Right kidney (tissue), 9 donors: ENCODE data around the gene MYRIP.
"Not testable (repeated sequence)": the region's sequence is repeated elsewhere in the genome, so short reads cannot be mapped to it uniquely, and the experiment has no call there.

Source experiments
- DNase-seq: peaks from one replicate; pipeline ENCODE4 v3.0.0-alpha.2; 2016
- long read RNA-seq, 8 donors: transcript quantifications; one replicate each; lab custom pipeline, GENCODE V29; 2026

The MYRIP gene
- long read RNA-seq, donor 1, partial matches to known transcripts, result 0 of 16 reads
- long read RNA-seq, donor 1, other reads (novel, unspliced or antisense), result 16 of 16 reads
- long read RNA-seq, donor 2, result 0 reads
- long read RNA-seq, donor 3, result 0 reads
- long read RNA-seq, donor 4, result 0 reads
- long read RNA-seq, donor 5, result 0 reads
- long read RNA-seq, donor 6, result 0 reads
- long read RNA-seq, donor 7, result 0 reads
- long read RNA-seq, donor 8, result 0 reads

DNA sequence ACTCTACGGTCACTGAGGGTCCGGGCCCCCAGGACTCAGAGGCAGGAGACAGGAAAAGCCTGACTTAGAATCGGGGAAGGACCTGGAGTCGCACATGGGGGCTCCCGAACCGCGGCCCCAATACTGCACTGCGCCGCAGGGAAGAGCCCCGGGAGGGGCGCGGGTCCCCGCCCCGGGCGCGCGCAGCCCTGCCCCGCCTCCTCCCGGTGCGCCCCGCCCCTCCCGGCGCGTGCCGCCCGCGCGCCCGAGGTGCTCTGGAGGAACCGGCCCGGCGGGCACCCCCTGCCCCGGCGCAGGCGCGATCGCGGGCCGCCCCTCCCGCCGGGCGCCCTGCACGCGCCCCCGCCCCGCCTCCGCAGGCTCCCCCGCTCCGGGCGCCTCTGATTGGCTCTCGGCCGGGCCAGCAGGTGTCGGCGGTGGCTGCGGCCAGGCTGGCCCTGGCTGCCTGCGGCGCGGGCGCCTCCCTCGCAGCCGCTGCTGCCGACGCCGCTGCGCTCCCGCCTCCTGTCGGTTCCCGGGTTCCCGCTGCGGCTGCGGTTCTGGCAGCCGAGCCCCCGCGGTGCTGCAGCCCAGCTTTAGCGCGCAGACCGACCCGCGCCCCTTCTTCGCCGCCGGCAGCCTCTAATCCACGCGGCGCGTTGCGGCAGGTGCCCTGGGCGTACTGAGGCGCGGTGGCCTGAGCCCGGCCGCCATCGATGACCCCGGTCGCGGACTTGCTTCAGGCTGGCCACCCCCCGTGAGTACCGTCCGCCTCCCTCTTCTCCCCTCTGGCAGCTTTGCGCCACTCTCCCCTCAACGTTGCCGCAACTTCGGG is at the start of gene MYRIP:
MYRIP (plus strand) TSS at position 429 of the 814 bp plus-strand sequence. CDS start 91,208 bp downstream, outside the sequence.
- DNase-seq, result peak; percentile 77

DNA sequence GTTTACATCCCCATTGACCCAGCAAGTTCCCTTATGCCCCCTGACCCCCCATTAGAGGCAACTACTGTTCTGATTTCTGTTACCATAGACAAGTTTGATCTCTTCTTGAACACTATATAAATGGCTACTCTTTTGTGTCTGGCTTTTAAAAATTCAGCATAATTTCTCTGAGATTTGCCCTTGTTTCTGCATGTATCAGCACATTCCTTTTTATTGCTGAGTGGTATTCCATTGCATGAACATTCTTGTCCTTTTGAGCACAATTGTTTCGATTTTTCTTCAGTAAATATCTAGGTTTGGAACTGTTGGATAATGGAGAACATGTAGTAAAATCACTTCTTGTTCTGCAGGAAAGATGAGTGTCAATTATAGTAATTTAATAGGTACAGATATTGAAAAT is 49.1 kb upstream of the MYRIP start:
- DNase-seq, result no peak

DNA sequence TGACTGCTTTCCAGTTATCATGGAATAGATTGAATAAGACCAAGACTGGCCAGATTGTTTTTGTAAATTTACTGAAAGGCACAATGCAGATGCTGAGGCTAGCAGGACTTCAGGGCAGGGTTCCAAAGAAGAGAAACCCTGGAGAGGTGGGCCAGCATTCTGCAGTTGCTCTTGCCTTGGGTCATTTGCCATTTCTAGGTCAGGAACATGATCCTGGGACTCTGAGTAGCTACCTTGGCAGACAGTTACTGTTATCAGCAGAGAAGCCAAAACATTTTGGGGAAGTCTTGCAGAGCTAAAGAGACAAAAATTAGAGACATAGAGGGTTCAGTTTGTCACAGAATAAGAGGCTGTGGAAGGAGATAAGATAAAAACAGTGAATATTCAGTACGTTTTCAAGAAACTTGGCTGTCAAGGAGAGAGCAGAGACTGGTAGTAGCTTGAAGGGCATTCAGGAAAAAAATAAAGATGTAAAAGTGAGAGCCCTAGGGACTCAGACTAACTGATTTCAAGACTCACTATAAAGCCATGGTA is 46.8 kb upstream of the MYRIP start:
- DNase-seq, result no peak

DNA sequence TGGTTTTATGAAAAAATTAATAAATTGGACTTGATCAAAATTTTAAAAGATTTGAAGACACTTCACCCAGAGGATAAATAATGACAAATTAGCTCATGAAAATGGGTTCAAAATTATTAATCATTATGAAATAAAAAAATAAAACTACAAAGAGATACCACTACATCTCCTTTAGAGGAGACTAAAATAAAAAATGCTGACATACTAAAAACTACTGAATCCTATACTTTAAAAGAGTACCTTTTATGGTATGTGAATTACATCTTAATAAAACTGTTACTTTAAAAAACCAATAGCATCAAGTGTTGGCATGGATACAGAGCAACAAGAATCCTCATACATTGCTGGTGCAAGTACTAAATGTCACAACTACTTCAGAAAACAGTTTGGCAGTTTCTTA is 46.0 kb upstream of the MYRIP start:
- DNase-seq, result no peak

DNA sequence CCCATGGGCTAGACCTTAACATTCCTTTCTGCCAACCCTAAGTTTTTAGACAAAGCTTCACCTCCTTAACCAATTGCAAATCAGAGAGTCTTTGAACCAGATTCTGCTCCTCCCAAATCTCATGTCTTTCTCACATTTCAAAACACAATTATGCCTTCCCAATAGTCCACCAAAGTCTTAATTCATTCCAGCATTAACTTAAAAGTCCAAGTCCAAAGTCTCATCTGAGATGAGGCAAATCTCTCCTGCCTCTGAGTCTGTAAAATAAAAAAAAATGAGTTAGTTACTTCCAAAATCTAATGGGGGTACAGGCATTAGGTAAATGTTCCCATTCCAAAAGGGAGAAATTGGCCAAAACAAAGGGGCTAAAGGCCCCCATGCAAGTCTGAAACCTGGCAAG is 43.8 kb upstream of the MYRIP start:
- no peak for DNase-seq

DNA sequence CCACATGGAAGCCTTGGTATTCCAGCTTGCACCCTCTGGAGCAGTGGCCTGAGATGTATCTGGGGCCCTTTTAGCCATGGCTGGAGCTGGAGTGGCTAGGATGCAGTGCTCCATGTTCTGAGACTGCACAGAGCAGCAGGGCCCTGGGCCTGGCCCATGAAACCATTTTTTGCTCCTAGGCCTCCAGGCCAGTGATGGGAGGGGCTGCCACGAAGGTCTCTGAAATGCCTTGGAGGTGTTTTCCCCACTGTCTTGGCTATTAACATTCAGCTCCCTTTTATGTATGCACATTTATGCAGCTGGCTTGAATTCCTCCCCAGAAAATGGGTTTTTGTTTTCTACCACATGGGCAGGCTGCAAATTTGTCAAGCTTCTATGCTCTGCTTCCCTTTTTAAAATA is 43.0 kb upstream of the MYRIP start:
- DNase-seq, result no peak

DNA sequence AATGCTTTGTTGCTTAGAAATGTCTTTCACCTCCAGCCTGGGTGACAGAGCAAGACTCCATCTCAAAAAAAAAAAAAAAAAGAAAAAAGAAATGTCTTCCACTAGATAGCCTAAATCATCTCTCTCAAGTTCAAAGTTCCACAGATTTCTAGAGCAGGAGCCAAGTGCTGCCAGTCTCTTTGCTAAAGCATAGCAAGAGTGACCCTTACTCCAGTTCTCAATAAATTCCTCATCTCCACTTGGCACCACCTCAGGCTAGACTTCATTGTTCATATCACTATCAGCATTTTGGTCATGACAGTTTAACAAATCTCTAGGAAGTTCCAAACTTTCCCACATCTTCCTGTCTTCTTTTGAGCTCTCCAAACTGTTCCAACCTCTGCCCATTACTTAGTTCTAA is 42.5 kb upstream of the MYRIP start:
- not testable (repeated sequence) for DNase-seq

DNA sequence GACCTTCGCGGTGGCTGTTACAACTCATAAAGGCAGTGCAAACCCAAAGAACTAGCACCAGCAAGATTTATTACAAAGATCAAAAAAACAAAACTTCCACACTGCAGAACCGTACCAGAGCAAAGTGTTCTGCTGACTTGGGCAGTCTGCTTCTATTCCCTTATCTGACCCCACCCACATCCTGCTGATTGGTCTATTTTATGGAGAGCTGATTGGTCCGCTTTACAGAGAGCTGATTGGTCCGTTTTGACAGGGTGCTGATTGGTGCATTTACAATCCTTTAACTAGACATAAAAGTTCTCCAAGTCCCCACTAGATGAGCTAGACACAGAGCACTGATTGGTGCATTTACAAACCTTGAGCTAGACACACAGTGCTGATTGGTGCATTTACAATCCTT is 31.2 kb upstream of the MYRIP start:
- not testable (repeated sequence) for DNase-seq

DNA sequence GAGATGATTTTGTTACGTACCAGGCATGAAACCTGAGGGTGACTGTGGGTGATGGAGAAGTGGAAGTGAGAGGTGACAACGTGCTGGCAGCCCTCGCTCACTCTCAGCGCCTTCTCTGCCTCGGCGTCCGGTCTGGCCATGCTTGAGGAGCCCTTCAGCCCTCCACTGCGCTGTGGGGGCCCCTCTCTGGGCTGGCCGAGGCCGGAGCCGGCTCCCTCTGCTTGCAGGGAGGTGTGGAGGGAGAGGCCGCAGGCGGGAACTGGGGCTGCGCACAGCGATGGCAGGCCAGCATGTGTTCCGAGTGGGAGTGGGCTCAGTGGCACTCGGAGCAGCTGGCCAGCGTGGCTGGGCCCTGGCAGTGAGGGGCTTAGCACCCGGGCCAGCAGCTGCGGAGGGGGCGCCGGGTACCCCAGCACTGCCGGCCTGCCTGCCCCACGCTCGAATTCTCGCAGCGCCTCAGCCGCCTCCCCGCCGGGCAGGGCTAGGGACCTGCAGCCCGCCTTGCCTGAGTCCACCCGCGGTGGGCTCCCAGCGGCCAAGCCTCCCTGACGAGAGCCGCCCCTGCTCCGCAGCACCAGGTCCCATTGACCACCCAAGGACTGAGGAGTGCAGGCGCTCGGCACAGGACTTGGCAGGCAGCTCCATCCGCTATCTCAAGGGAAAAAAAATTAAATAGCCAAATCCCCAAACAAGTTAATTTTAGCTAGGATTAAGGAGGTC is 29.7 kb upstream of the MYRIP start:
- DNase-seq, result no peak

DNA sequence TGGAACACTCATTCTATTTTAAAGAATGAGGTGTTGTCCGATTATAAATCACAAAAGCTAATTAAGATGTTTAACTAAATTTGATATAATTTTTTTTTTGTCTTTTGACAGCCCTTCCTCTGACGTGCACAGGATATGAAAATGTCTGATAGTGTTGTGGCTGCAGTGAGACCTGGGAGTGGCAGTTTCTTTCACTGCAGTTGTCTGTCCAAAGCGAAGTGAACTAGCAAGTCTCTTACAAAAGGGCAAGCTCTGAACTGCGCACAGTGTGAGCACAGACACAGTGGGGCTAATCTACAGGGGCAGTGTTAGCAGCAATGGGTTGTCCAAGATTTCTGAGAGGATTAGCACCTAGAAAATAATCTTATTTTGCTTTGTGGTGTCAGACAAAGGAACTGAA is 29.1 kb upstream of the MYRIP start:
- DNase-seq, result no peak

DNA sequence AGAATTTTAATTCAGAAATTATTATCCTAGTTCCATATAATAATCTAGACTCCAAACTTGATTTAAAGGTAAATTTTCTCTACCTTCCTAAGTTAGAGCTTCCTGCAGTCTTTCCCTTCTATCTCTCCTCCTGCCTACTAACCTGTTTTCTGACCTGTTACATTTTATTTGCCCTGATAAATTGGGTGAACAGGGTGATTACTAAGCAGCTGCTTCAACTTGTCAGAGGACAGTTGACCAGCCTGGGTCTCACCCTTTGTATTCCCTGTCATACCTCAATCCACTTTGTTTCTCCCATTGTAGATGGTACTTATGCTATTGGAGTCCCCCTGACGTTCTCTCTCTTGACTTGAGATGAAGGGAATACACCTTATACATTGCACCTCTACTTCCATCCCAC is 28.4 kb upstream of the MYRIP start:
- DNase-seq, result no peak

DNA sequence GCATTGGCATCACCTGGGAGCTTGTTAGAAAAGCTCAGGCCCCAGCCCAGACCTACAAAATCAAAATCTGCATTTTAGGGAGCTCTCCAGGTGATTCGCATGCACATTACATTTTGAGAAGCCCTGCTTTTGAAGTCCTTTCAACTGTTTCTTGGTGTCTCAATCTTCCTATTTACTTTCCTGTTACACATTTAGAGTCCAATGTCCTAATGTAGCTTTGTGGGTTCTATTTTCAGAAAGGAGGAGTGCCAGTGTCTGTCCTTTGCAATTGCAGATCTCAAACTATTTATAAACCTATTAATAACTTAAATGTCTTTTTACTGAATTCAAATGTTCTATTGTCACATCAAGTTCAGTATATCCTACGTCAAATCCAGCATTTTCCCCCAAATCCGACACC is 27.8 kb upstream of the MYRIP start:
- DNase-seq, result no peak

DNA sequence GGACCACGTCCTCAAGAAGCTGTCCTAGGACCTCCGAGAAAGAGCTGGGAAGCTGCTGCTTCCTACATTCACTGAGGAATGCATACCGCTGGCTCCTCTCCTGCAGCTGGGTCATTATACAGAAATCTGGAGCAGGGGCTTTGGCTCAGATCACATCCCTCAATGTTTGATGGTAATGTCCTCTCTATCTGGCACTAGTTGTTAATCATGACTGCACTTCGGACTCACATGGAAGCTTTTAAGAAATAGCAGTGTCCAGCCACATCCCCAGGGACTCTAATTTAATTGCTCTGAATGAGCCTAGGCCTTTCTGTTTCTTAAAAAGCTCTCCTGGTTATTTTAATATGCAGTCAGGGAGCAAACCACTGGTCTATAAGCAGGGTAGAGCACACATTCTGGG is 25.7 kb upstream of the MYRIP start:
- no peak for DNase-seq

DNA sequence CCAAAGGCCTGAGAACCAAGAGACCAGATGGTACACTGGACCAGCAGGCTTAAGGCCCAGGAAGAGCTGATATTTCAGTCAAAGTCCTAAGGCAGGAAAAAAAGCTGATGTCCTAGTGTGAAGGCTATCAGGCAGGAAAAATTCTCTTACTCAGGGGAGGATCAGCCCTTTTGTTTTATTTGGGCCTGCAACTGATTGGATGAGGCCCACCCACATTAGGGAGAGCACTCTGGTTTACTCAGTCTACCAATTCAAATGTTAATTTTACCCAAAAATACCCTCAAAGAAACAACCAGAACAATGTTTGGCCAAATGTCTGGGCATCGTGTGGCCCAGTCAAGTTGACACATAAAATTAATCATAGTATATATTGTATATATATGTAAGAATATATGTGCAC is 24.5 kb upstream of the MYRIP start:
- no peak for DNase-seq

DNA sequence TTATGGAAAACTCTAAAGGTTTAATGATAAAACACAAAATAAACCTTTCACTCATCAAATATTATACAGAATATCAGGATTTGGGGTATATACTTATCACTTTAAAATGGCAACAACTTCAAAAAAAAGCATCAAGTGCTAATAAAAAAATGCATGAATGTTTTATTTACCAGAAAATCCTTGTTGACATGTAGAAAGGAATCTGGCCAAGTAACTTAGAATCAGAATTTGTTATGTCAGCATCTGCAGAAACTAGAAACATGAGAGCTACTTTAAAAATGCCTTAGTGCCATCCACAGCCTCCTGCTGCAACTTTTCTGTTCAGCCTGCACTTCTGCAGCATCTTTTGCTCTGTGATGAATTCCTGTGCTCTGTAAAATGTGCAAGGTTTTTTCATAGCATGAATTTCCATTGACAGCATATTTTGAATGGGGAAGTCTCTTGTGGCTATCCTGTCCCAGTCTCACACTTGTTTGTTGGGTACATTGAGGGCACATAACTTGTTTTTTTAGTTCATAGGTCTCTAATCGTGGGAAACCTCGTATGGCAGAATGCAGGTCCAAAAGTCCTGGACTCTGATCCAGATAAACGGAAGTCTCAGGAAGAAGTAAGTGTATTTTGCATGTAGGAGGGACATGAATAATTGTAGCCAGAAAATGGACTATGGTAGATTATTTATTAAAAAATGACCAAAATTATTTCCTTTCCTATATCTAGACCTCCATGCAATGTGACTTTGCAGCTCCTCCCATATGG is 21.1 kb upstream of the MYRIP start:
- DNase-seq, result no peak

DNA sequence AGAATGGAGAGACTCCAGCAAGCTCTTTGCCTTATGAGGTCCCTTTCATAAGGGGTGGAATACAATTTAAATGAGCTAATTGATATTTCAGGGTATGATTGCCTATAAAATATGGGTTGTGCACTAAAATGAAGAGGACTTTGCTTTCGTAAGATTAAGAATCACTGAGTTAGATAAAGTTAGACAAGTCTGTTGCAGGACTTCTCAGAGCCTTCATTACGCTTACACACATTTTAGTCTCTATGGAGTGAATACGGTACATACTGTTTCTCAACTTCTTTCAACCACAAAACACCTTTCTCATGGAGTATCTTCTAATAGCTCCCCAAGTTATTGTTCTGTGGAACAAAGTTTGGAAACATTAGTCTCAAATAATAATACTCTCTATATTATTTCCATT is 17.8 kb upstream of the MYRIP start:
- DNase-seq, result no peak

DNA sequence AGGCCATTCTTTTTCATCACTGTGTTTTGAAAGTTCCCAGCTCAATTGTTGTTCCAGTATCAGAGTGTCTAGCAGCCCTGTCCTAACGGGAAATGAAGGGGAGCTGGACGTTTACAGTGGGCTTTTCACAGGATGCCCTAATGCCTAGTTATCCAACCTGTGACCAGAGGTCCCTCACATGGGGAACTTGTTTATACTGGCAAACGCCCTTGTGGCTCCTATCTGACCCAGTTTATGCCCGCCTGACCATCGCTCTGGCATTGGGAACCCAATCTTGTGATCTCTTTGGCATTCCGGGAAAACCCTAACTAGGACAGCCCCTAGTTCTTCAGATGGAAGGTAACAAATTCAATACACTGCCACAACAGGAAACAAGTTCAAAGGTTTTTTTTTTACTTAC is 14.5 kb upstream of the MYRIP start:
- DNase-seq, result no peak

DNA sequence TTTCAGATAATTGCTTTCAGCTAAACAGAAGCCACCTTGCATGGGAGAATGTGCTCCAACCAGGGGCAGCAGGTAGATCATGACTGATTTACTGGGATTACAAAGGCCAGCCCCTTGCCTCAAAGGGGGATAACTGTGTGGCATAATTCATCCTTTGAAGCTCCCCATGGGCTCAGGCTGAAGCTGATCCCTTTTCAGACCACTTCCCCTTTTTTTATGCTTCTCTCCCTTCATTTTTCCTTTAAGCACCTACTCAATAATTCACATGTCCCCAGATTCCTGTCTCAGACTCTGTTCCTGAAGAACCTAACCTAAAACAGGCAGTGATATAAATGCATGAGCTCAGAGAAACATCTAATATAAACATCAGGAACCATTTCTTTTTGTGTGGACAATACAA is 8.2 kb upstream of the MYRIP start:
- no peak for DNase-seq

DNA sequence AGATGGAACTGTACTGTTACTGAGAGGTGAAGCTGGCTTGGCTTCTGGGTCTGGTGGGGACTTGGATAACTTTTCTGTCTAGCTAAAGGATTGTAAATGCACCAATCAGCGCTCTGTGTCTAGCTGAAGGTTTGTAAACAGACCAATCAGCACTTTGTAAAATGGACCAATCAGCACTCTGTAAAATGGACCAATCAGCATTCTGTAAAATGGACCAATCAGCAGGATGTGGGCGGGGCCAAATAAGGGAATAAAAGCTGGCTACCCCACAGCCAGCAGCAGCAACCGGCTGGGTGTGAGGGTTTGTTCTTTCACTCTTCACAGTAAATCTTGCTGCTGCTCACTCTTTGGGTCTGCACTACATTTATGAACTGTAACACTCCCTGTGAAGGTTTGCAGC is 6.9 kb upstream of the MYRIP start:
- not testable (repeated sequence) for DNase-seq

DNA sequence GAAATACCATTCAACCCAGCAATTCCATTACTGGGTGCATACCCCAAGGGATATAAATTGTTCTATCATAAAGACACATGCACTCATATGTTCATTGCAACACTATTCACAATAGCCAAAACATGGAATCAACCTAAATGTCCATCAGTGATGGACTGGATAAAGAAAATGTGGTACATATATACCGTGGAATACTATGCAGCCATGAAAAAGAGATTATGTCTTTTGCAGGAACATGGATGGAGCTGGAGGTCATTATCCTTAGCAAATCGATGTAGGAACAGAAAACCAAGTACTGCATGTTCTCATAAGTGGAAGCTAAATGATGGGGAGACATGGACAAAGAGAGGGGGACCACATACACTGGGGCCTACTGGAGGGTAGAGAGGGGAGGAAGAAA is 5.5 kb upstream of the MYRIP start:
- no peak for DNase-seq

DNA sequence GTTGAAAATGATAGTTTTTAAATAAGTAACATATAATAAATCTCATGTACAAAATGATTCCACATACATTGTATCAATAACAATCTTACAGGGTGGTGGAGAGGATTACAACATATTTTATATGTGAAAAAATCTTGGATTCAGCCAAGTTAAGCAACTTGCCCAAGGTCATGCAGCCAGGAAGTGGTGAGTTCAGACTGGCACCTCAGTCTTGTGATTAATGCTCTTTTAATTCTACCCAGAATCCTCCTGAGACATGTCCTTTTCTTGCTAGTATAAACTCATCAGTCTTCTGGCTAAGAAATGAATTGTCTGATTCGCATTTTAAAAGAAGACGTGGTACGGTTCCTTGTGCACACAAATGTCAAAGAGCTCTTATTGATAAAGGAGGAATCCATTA is 4.5 kb upstream of the MYRIP start:
- no peak for DNase-seq

DNA sequence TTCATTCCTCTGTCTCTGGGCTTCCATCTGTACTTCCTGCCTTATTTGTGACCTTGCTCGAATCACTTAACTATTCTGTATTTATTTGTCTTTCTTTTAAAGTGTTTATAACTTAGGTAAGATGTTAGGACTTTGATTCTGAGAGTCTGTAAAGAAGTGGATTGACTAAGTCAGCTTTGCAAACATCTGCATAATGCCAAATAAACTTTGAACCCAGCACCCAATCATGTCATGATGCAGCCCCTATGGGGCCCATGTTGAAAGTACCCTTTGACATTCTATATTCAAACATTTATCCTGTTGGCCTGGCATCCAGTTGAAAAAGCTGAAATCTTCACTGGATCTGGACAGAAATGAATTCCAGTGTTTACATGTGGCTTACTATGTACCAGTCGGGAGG is 3.8 kb upstream of the MYRIP start:
- DNase-seq, result no peak

DNA sequence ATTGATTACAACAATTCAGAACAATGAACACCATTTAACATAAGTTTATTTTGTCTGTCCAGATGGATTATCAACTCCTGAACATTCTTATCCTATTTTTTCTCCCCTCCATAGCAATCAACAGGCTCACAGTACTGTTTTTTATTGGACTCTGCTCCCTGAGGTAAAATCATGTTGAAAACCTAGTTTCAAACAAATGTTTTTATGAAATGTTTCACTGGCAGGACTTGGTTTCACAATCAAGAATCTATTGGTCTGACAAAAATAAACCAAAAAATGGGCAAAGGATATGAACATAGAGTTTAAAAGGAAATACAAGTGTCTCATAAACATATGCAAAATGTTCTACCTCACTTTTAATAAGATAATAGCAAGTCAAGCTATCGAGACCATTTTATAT is 2.6 kb upstream of the MYRIP start:
- no peak for DNase-seq
